Naive B cell (primary cell): ENCODE data around the gene AACS. TPM values are rescaled to one million over a fixed set of nuclear protein-coding genes. Genes with fewer than 3 reads are reported as not detected.

Source experiments
- ATAC-seq, 2 donors: fragments of 150-1000 bp; cut with Tn5 transposase; 2 replicates each; pipeline ENCODE4 v1.10.0; 2021; ENCODE audit warnings: low read depth in 2 of 2, mild to moderate bottlenecking in 2 of 2, moderate library complexity in 2 of 2
- DNase-seq: peaks from one replicate; pipeline ENCODE4 v3.0.0; 2022
- H3K27ac Mint-ChIP-seq, 6 donors: one replicate each; pipeline ENCODE4 v1.8.0; 2020 to 2022; ENCODE audit warnings: mild to moderate bottlenecking in 6 of 6, mixed read lengths in 6 of 6, moderate library complexity in 5 of 6, inconsistent platforms in 2 of 6
- H3K27me3 Mint-ChIP-seq, 3 donors: one replicate each; pipeline ENCODE4 v1.8.0; 2021 to 2022; ENCODE audit warnings: mixed read lengths in 3 of 3, mild to moderate bottlenecking in 1 of 3
- H3K36me3 Mint-ChIP-seq, 2 donors: one replicate each; pipeline ENCODE4 v1.8.0; 2020 to 2022; ENCODE audit warnings: mixed read lengths in 2 of 2, inconsistent platforms in 1 of 2, mild to moderate bottlenecking in 1 of 2
- H3K4me1 Mint-ChIP-seq, 3 donors: one replicate each; pipeline ENCODE4 v1.8.0; 2020 to 2022; ENCODE audit warnings: mixed read lengths in 3 of 3, inconsistent platforms in 1 of 3, mild to moderate bottlenecking in 1 of 3, moderate library complexity in 1 of 3
- H3K4me3 Mint-ChIP-seq, 8 donors: one replicate each; pipeline ENCODE4 v1.8.0; 2020 to 2022; ENCODE audit warnings: mild to moderate bottlenecking in 8 of 8, mixed read lengths in 8 of 8, moderate library complexity in 8 of 8, inconsistent platforms in 2 of 8
- H3K9me3 Mint-ChIP-seq, 7 donors: one replicate each; pipeline ENCODE4 v1.8.0; 2020 to 2022; ENCODE audit warnings: mixed read lengths in 7 of 7, mild to moderate bottlenecking in 5 of 7, inconsistent platforms in 2 of 7, moderate library complexity in 1 of 7
- polyA plus RNA-seq, 6 donors: library from polyadenylated mRNA; unstranded; fragments of 300-500 nt; fragmentation: Illumina TruSeq; gene quantifications; one replicate each; pipeline ENCODE4 v1.2.3, GENCODE V29; 2021; ENCODE audit warnings: low read depth in 6 of 6

Gene AACS
- polyA plus RNA-seq, 6 donors from 2014 or later: 4.9 to 12.1 (median 7.5) TPM

- Mint-ChIP-seq H3K9me3 (peaks cover 0 to 1% (median 0%) of the 10 kb centered on the region in 7 donors), H3K27me3 (peaks cover 59 to 89% (median 87%) of the 10 kb centered on the region in 3 donors), H3K36me3 (no peaks in the 10 kb centered on the region), H3K27ac (no peak overlapping the region), H3K4me1 (peaks cover 4 to 20% (median 10%) of the 10 kb centered on the region in 3 donors), H3K4me3 (no peak overlapping the region)
- ATAC-seq: no peak
- DNase-seq: no peak
These were observed 126.3 kb downstream of the AACS start for GRCh38 chr12:125191361-125192087.

DNA sequence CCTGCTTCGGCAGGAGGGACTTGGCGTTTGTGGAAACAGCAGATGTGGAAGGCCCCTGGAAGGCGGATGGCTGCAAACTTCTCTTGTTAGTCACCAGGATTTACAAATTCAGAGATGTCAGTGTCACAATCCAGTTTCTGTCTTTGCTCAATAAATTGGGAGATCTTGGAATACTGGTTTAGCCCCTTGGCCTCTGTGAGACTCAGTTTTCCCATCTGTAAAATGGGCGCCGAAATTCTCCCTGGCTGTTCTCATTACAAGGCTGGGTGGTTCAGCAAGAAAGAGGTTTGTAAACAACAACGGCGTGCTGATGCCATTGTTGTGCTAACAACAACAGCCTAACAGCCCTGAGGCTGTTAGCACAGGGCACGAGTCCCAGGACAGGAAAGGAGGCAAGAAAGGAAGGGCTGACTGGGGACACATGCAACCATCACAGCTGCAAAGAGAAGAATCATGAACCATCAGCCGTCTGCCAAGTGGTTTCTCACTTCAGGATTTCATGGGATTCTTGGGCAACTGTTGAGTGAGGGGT lies 127.5 kb downstream of the AACS start:
- no peak overlapping the region for H3K4me3 Mint-ChIP-seq
- H3K9me3 Mint-ChIP-seq: peaks cover 0 to 1% (median 0%) of the 10 kb centered on the region in 7 donors
- DNase-seq (no peak), ATAC-seq (no peak)
- no peaks in the 10 kb centered on the region for H3K36me3 Mint-ChIP-seq
- H3K4me1 Mint-ChIP-seq: peaks cover 2 to 16% (median 5%) of the 10 kb centered on the region in 3 donors
- H3K27me3 Mint-ChIP-seq: peaks cover 57 to 94% (median 90%) of the 10 kb centered on the region in 3 donors
- no peak overlapping the region for H3K27ac Mint-ChIP-seq

Other genes with a start within 250 kb of the AACS start
- 10 to 100 TPM in 4 of 6 donors, 1 to 10 TPM in 2; 4.1 to 20.8 (median 12.1) TPM for gene SCARB1, start 201.6 kb upstream of the AACS start, polyA plus RNA-seq
- 1,000 to 10,000 TPM in 5 of 6 donors, 100 to 1,000 TPM in 1; 741 to 1,939 (median 1,380) TPM for gene UBC, start 150.8 kb upstream of the AACS start, polyA plus RNA-seq
- 1 to 10 TPM; 1.2 to 6.8 (median 4.3) TPM for gene DHX37, start 76.3 kb upstream of the AACS start, polyA plus RNA-seq
- 10 to 100 TPM in 2 of 6 donors, 1 to 10 TPM in 4; 4.0 to 12.1 (median 9.2) TPM for gene BRI3BP, start 71.8 kb upstream of the AACS start, polyA plus RNA-seq
- gene TMEM132B, start 121.0 kb downstream of the AACS start, polyA plus RNA-seq: not detected